SJSA1 (cell line): ENCODE data around the gene PTPRQ. TPM values are rescaled to one million over a fixed set of nuclear protein-coding genes. Genes with fewer than 3 reads are reported as not detected.
"Not testable (repeated sequence)": the region's sequence is repeated elsewhere in the genome, so short reads cannot be mapped to it uniquely, and the experiment has no call there.

ENCODE experiments used
- DNase-seq, 2 experiments: peaks; one replicate each; pipeline ENCODE4 v3.0.0-alpha.2; 2015 to 2020; ENCODE audit warnings: low spot score in 2 of 2, low read depth in 1 of 2
- H3K27ac ChIP-seq: fragments of 250-450 bp; sonication (Bioruptor Pico); 2 replicates; pipeline ENCODE4 v1.5.1; 2020; ENCODE audit warnings: mild to moderate bottlenecking, moderate library complexity
- H3K27me3 ChIP-seq: fragments of 250-450 bp; sonication (Bioruptor Pico); replicated peaks from 2 replicates; pipeline ENCODE4 v1.5.1; 2020; ENCODE audit warnings: mild to moderate bottlenecking, moderate library complexity
- H3K36me3 ChIP-seq: fragments of 250-450 bp; sonication (Bioruptor Pico); 2 replicates; pipeline ENCODE4 v1.5.1; 2020; ENCODE audit warnings: mild to moderate bottlenecking
- H3K4me1 ChIP-seq: fragments of 250-450 bp; sonication (Bioruptor Pico); replicated peaks from 2 replicates; pipeline ENCODE4 v1.6.1; 2021; ENCODE audit warnings: mild to moderate bottlenecking
- H3K4me3 ChIP-seq: fragments of 250-450 bp; sonication (Bioruptor Pico); 2 replicates; pipeline ENCODE4 v1.5.1; 2020; ENCODE audit warnings: mild to moderate bottlenecking
- H3K9me3 ChIP-seq: fragments of 250-450 bp; sonication (Bioruptor Pico); replicated peaks from 2 replicates; pipeline ENCODE4 v1.5.1; 2020; ENCODE audit warnings: mild to moderate bottlenecking
- total RNA-seq: library from RNA; depleted of rRNA; stranded (reverse); fragments of >200 nt; shearing (Covaris generic); gene quantifications from 2 replicates; pipeline ENCODE4 v1.2.3, GENCODE V29; 2014

PTPRQ gene
- total RNA-seq, 1 experiment from 2014 or later = 1.1 TPM

- no peak overlapping the region for H3K27ac ChIP-seq
- H3K36me3 ChIP-seq = no peaks in the 10 kb centered on the region
- DNase-seq = no peak
- H3K4me1 ChIP-seq = peaks cover 2% of the 10 kb centered on the region; the same call in 1 of the 2 replicates
- no peaks in the 10 kb centered on the region for H3K9me3 ChIP-seq
- H3K27me3 ChIP-seq = no peaks in the 10 kb centered on the region
- no peak overlapping the region for H3K4me3 ChIP-seq
Measured at GRCh38 chr12:80643961-80644360, 199.9 kb downstream of the PTPRQ start.

GRCh38 chr12:80648881-80649280 is 204.8 kb downstream of the PTPRQ start:
- no peaks in the 10 kb centered on the region for H3K36me3 ChIP-seq
- H3K9me3 ChIP-seq = no peaks in the 10 kb centered on the region
- H3K4me3 ChIP-seq = no peak overlapping the region
- no peaks in the 10 kb centered on the region for H3K27me3 ChIP-seq
- H3K27ac ChIP-seq = no peak overlapping the region
- H3K4me1 ChIP-seq = peaks cover 5% of the 10 kb centered on the region; the same call in 1 of the 2 replicates
- peak in 1 of 2 experiments; percentile 15 for DNase-seq

GRCh38 chr12:80655751-80656150 is 211.7 kb downstream of the PTPRQ start:
- no peak overlapping the region for H3K27ac ChIP-seq
- no peak overlapping the region for H3K4me3 ChIP-seq
- H3K9me3 ChIP-seq = no peaks in the 10 kb centered on the region
- no peak for DNase-seq
- no peaks in the 10 kb centered on the region for H3K36me3 ChIP-seq
- no peaks in the 10 kb centered on the region for H3K4me1 ChIP-seq
- no peaks in the 10 kb centered on the region for H3K27me3 ChIP-seq

- Histone ChIP-seq H3K4me3 (no peak overlapping the region), H3K9me3 (no peaks in the 10 kb centered on the region), H3K36me3 (no peaks in the 10 kb centered on the region), H3K4me1 (no peaks in the 10 kb centered on the region), H3K27me3 (no peaks in the 10 kb centered on the region), H3K27ac (no peak overlapping the region)
- DNase-seq = no peak
Measured at GRCh38 chr12:80659512-80660063, 215.6 kb downstream of the PTPRQ start.

- no peak for DNase-seq
- Histone ChIP-seq H3K27me3 (no peaks in the 10 kb centered on the region), H3K4me3 (no peak overlapping the region), H3K36me3 (no peaks in the 10 kb centered on the region), H3K27ac (no peak overlapping the region), H3K4me1 (no peaks in the 10 kb centered on the region), H3K9me3 (no peaks in the 10 kb centered on the region)
Measured at GRCh38 chr12:80662586-80662985, 218.6 kb downstream of the PTPRQ start.

GRCh38 chr12:80670214-80670613 is 226.2 kb downstream of the PTPRQ start:
- no peak for DNase-seq
- Histone ChIP-seq H3K27ac (no peak overlapping the region), H3K9me3 (no peaks in the 10 kb centered on the region), H3K27me3 (no peaks in the 10 kb centered on the region), H3K4me1 (no peaks in the 10 kb centered on the region), H3K4me3 (no peak overlapping the region), H3K36me3 (no peaks in the 10 kb centered on the region)

GRCh38 chr12:80676042-80676636 is 232.1 kb downstream of the PTPRQ start:
- H3K4me1 ChIP-seq, H3K27me3 ChIP-seq, H3K27ac ChIP-seq, H3K36me3 ChIP-seq, H3K9me3 ChIP-seq, H3K4me3 ChIP-seq, DNase-seq: not testable (repeated sequence)

- no peak for DNase-seq
- H3K9me3 ChIP-seq = no peaks in the 10 kb centered on the region
- H3K4me3 ChIP-seq = no peak overlapping the region
- no peaks in the 10 kb centered on the region for H3K4me1 ChIP-seq
- H3K36me3 ChIP-seq = no peaks in the 10 kb centered on the region
- no peak overlapping the region for H3K27ac ChIP-seq
- H3K27me3 ChIP-seq = peaks cover 3% of the 10 kb centered on the region; the same call in 1 of the 2 replicates
Measured at GRCh38 chr12:80676856-80677255, 232.8 kb downstream of the PTPRQ start.

- DNase-seq = no peak
- Histone ChIP-seq H3K9me3 (no peaks in the 10 kb centered on the region), H3K4me1 (no peaks in the 10 kb centered on the region), H3K4me3 (no peak overlapping the region), H3K36me3 (no peaks in the 10 kb centered on the region), H3K27ac (no peak overlapping the region), H3K27me3 (peaks cover 3% of the 10 kb centered on the region; the same call in 1 of the 2 replicates)
Measured at GRCh38 chr12:80677994-80678393, 234.0 kb downstream of the PTPRQ start.

GRCh38 chr12:80679346-80680131 is 235.5 kb downstream of the PTPRQ start:
- DNase-seq = no peak
- no peak overlapping the region for H3K4me3 ChIP-seq
- H3K36me3 ChIP-seq = no peaks in the 10 kb centered on the region
- no peaks in the 10 kb centered on the region for H3K9me3 ChIP-seq
- H3K27ac ChIP-seq = no peak overlapping the region
- peaks cover 3% of the 10 kb centered on the region; the same call in 1 of the 2 replicates for H3K27me3 ChIP-seq
- no peaks in the 10 kb centered on the region for H3K4me1 ChIP-seq

GRCh38 chr12:80681287-80681686 is 237.3 kb downstream of the PTPRQ start:
- peaks cover 3% of the 10 kb centered on the region; the same call in 1 of the 2 replicates for H3K27me3 ChIP-seq
- H3K9me3 ChIP-seq = no peaks in the 10 kb centered on the region
- H3K4me1 ChIP-seq = no peaks in the 10 kb centered on the region
- no peak overlapping the region for H3K4me3 ChIP-seq
- no peaks in the 10 kb centered on the region for H3K36me3 ChIP-seq
- no peak overlapping the region for H3K27ac ChIP-seq
- DNase-seq = no peak

- no peak for DNase-seq
- Histone ChIP-seq H3K27me3 (peaks cover 2% of the 10 kb centered on the region; the same call in 1 of the 2 replicates), H3K27ac (no peak overlapping the region), H3K9me3 (no peaks in the 10 kb centered on the region), H3K4me1 (no peaks in the 10 kb centered on the region), H3K36me3 (no peaks in the 10 kb centered on the region), H3K4me3 (no peak overlapping the region)
Measured at GRCh38 chr12:80681786-80682185, 237.8 kb downstream of the PTPRQ start.

- Histone ChIP-seq H3K9me3 (no peaks in the 10 kb centered on the region), H3K27me3 (no peaks in the 10 kb centered on the region; the same call in 1 of the 2 replicates), H3K36me3 (no peaks in the 10 kb centered on the region), H3K27ac (no peak overlapping the region), H3K4me3 (no peak overlapping the region), H3K4me1 (no peaks in the 10 kb centered on the region)
- no peak for DNase-seq
Measured at GRCh38 chr12:80684077-80684495, 240.1 kb downstream of the PTPRQ start.

GRCh38 chr12:80690090-80690489 is 246.1 kb downstream of the PTPRQ start:
- Histone ChIP-seq H3K27me3 (no peaks in the 10 kb centered on the region), H3K9me3 (no peaks in the 10 kb centered on the region), H3K36me3 (no peaks in the 10 kb centered on the region), H3K27ac (no peak overlapping the region), H3K4me3 (no peak overlapping the region), H3K4me1 (no peaks in the 10 kb centered on the region)
- no peak for DNase-seq
